NCI-H187 (cell line): ENCODE results near the gene PFKFB2.

Source experiments
- DNase-seq, 2 experiments: peaks; one replicate each; lab custom pipeline; 2025; lab: John Stamatoyannopoulos, UW

PFKFB2 gene

DNA sequence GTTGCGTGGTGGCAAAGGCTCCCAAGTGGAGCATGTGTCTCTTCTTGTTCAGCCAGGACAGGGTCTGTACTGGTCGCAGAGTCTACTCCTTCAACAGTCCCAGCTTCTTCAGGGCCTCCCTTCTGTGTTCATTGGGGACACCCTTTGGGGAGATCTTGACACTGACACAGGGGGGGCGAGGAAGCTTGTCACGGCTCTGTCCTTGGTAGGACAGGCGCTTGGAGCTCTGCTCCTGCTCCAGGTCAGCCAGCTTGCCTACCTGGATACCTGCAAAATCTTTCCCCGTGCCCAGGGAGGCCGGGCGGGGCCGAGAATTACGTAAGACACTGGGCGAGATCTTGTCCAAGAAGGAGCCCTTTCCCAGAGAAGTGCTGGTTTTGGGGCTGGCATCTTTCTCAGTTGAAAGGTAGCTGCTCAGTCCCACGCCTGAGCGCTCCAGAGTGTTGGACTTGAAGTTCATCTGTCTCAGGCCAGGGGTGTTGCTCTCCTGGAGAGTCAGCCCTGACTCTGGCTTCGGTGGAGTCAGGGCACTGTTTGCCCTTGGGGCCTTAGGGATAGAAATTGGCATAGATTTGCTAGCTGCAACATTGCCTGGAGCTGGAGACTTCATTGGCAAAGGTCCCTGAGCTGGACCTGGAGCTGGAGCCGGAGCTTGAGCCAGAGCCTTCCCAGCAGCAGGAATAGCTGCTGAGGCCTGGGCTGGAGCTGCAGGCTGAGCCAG, 31.0 kb upstream of the PFKFB2 start:
- DNase-seq: no peak

DNA sequence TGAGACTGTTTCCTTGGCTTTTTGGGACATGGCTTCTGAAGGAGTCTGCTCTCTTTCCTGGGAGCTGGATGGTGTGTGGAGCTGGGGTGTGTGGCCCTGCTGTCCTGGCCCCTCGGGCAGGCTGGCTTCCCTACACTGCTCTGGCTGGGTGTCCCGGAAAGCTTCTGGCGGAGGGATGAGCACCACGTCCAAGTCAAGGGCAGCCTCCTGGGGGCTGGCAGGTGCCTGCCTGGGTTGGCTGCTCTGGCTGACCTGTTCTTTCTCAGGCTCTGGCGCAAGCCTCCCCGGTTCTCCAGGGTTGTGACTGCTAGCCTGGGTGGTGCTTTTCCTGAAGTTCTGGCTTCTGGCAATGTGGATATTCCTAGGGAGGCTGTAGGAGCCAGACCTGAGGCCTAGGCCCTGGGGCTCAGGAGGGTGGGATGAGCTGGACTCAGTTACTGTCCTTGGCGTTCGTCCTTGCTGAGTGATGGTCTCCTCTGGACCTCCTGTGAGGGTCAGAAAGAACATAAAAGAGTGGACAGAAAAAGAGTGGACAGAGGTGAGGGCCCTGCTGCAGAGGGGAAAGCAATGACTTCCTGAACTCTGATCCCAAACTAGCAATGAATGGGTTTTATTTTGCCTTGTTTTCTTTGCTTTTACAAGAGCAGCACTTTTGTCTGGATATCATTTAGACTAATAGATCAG, 29.9 kb upstream of the PFKFB2 start:
- DNase-seq: no peak

DNA sequence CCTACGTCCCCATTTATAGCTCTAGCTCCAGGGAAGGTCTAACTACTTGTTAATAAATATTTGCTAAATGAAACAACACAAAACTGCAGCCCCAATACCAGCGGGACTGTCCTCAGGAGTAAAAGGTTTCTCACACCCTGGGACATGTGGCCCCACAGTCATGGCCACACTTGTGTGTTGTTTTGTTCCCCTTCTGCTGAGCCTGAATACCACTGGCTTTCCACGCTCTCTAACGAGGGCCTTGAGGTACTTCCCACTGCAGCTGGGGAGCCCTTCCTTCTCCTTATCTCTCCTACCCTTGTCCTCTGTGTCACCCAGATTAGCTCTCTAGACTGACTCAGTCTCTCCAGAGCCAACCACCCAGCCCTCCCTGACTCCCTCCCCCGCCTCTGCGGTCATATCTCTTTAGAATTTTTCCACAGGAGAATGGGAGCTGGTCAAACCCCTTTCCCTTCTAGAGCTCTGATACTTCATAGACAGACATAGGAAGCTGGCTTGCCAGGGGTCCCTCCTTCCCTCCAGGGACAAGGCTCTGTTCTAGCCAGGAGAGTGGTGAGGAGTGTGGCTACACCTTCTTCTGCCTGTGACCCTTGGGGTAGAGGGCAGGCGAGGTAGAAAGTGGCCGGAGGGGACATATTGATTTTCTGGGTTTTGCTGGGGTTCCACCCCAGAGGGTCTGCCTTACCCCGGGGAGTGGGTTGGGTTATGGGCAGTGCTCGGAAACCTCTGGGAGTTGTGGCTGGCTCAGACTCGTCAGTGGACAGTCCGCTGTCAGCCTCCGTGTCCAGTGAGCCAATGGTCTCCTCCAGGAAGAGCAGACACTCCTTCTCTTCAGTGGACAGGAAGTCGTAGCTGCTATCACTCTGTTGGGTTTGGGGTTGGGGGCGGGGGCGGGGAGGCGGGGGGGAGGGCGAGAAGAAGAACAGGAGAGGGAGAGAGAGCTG, 28.6 kb upstream of the PFKFB2 start:
- no peak for DNase-seq

DNA sequence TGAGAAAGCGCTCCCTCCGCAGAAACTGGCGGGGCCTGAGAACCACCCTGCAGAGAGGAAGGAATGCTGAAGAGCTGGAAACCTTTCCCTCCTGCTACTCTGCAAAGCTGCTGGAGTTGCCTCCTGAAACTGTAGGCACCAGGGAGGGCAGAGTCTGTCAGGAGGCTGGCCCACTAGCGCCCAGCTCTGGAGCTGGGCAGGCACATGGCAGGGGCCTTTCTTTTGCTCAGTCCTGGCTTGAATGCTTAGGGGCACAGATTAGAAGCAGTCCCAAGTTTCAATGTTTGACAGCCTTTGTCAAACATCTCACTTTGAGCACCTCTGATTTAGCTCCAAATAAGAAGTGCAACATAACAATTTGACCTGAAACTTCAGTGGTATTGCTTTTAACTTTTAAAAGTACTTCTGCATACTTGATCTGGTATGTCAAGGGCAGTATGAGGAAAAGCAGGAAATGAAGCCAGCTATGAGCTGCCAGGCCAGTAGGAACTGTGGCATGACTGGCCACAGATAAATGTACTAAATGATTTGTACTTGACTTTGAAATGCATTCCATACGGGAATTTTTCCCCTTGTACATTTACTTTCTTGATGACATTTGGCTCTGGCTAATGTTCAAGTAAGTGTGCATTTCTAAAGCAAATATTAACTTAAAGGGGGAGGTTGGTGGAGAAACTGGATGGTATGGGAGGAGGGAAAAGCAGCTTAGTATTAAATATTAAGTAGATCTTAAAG, 27.8 kb upstream of the PFKFB2 start:
- DNase-seq: no peak

DNA sequence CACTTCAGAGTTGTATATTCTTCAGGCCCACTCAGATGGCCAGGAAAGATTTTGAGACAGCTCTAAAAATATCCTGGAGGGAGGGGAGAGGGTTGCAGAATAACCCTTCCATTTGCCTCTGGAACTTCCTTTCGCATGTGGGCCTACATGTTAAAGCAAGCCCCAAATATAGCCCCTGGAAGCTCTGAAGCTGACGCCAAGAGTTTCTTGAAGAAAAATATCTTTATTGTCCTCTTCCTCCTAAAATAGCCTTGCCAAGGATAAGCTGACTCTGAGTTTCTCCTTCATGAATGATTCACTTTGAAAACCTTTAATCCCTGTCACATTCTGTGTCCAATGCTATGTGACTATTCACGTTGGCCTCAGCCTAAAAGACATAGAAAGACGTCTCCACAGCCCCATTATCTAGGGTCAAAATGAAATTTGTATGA, 27.0 kb upstream of the PFKFB2 start:
- no peak for DNase-seq

DNA sequence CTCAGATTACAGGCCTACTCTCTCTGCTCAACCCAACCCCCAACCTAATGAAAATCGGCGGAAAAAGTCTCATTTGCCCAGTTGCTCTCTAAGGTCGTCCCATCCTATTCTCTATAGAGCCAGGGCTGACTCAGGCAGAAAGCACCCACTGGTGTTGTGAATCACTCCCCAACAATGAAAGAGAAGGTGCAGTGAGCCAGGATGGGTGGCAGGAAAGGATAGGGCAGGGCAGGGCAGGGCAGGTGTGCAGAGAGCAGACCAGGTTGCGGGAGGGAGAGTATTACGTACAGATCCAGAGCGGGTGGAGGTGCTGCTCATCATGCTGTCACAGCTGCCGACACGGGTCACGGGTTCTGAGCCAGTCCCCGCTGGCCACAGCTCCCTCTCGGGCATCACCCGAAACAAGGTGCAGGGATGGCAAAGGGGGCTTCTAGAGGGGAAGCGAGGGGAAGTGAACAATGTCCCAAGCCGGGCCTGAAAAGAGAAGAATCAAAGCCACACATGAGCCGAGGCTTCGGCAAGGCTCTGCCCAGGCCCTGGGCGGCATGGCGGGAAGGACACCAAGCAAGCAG, 25.8 kb upstream of the PFKFB2 start:
- DNase-seq: no peak

DNA sequence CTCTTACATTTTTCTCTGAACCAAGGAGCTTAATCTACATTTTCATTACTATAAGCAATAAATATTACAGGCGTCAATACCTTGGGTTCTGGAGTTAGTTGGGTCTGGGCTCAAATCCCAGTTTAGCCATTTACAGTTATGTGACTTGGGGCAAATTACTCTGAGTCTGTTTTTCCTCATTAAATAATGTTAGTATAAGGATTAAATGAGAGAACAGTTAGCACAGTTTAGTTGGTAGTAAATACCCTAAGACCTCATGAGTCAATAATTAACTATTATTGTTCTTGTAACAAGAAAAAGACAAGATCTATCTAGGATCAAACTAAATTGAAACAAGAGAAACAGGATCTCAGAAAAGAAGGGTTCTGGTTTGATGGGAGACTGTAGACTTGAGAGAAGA, 25.2 kb upstream of the PFKFB2 start:
- no peak for DNase-seq

DNA sequence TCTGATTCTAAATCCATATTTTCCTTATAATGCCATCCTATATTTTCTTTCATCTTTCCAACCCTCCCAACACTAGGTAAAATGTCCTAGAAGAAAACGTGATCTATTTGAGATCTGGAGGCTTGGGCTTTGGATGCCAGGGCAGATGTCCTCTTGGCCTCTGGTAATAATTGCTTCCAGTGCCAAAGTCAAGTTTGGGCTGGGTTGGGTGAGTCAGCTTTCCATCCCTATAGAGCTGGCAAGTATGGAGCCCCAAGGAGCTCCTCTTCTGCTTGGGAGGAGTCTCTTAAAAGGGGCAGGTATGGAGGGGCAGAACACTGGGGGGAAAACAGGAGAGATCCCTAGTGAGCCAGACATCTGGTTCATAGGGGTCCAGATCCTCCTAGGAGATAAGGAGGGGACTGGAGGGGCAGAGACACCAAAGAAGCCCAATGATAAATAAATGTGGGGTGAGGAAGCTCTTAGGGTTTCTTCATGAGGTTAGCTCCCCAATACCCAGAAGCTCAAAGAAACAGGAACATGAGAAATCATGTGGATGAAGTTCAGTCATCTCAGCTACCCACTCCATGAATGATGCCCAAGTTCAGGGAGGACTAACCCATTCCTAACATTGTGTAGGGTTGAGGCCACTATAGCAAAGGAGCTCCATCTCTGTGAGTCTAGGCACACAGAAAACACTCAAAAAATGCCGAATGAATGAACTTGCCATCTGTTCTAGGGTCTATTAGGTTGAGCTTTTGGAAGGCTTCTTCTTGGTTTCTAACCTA, 24.0 kb upstream of the PFKFB2 start:
- DNase-seq: no peak

DNA sequence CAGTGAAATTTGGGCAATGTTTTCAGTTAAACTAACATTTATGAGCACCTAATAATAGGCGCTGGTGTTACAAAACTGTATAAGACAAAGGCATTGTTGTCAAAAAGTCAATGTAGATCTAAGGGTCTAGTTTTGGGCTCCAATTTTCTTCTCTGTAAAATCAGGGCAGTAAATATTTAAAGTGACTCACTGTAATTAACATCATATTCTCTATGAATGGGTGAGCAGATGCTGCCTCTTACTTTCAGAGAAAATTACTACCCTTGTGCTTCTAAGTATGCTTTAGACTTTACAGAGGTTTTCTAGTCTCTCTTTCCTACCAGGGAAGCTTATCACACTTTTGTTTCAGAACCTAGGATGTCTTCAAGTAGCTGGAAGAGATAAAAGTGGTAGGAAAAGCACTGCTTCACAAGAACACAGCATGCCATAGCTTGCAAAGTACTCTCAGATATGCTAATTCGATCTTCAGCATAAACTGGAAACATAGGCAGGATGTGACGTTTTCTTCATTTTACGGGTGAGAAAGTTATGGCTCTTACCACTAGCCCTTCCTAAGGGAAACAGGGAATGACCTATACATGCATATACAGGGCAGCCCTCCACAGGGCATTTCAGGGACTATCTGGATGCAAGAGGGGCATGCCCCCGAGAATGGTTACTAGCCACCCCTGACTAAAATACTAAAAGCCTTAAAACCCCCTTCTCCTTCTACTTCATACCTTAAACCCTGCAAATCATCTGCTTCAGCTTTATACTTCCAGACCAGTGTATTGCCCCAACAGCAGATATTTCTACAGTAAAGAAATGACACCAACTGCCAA, 23.2 kb upstream of the PFKFB2 start:
- no peak for DNase-seq

DNA sequence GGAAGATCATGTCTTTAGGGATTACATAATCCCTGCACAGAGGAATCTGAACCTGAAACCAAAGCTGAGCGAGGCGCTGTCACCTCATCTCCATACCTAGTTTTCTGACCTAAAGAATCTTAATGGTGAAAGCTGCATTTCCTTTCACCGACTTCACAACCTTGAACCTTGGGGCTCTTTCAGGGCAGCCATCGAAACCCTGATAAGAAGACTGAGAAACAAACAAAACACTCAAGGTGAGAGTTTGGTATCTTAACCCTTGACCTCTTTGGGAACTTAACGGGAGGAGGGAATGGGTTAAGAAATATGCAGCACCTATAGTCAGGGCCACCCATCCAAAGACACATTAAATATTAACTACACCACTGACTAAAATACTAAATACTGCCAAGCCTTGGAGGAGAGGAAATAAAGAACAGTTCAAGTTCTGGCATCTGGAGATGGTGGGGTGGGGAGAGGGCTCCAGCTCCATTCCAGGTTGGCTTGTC, 22.5 kb upstream of the PFKFB2 start:
- no peak for DNase-seq

DNA sequence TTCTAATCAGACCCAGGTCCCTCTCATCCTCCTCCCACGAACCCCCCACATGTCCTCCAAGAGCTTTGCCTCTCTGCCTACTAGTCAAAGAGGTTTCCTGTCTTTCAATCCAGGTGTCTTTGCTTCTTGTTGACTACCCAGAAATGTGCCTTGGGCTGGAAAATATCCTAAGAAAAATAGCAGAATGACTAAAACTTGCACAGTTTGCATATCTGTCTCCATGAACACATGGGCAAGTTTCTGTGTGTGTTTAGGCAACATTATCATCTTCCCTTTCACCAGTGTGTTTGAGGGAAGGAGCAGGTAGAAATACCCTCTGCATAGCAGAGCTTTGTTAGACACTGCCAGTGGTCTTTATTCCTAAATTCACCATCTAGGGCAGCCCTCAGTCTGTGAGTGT, 22.1 kb upstream of the PFKFB2 start:
- no peak for DNase-seq

DNA sequence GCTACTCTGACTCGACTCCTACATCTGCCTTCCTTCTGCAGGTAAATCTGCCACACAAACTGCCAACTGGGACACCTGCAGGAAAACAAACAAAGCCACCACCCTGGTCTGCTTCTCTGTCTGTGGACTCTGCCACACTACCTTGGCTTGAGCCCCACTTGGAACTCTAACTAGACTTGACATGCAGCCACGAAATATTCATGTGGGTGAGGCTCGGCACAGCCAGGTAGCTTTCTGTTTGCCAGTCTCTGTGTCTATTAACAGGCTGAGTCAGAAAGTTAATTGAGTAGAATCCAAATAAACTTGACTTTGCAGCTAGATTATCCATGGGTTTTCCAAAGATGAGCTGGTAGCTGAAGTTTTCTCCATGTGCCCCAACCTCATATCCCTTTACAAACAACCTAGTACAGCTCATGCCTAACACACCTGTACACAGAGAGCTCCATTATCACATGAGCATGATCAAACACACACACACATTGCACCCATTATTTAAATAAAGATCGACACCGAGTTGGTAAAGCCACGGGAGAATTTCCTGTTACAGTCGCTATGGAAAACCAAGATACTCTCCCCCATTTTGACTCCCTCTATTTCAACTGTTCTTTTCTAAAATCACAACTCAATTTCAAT, 21.3 kb upstream of the PFKFB2 start:
- DNase-seq: no peak

DNA sequence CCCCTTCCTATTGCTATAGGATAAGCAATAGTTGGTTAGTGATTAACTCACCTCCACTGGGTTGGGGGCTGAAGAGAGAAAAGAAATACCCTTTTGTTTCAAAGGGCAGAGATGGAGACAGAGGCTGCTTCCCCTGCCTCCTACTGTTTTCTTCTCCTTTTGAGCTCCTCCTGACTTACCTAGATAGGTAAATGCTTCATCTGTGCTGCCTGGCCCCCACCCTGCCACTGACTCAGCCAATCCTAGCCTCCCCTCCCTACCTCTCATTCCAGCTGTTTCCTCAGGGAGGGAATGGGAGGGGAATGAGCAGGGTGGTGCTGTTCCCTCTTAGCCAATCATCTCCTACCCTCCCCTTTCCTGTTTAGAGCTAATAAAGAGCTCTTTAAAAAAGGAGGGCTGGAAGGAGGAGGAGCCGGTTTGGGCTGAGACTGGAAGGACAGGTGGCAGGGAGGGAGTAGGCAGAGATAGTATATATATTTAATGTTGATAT, 20.5 kb upstream of the PFKFB2 start, which contains the start of gene C1orf116:
C1orf116 (minus strand) TSS at position 229 of the 490 bp plus-strand sequence. CDS start 5,158 bp downstream, outside the sequence.
- DNase-seq: peak in 1 of 2 experiments; percentile 84

DNA sequence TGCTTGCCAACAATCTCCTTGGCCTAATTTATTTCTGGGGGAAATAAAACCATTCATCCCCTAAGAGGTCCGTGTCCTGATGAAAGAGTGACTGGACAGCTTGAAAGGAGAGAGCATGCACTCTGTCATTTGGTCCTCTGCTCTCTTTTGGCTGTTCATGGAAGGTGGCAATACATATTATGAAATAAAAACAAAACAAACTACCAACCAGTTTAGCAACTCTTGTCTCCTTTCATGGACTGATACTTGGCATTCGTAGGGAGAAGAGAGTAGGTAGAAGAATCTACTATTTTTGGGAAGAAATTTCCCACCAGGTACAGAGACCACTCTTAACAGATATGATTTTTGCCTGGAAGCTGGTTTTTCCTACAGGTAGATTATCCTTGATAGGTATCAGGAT, 19.8 kb upstream of the PFKFB2 start:
- no peak for DNase-seq

DNA sequence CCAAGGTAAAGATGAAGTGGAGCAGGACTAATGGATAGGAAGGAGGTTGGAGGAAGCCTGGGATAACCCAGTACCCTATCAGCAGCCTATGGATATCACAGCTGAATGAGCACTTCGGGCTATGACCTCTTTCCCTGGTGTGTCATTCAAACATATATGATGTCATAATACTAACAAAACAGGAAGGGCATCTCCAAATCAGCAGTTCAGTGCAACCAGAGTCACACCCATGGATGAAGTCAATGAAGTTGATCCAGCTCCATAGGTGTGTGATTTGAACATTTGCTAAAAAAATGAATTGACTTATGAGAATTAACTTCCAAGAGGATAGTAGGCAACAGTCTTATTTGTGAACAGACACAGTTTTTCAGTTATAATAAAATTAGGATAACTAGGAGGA, 18.9 kb upstream of the PFKFB2 start:
- no peak for DNase-seq

DNA sequence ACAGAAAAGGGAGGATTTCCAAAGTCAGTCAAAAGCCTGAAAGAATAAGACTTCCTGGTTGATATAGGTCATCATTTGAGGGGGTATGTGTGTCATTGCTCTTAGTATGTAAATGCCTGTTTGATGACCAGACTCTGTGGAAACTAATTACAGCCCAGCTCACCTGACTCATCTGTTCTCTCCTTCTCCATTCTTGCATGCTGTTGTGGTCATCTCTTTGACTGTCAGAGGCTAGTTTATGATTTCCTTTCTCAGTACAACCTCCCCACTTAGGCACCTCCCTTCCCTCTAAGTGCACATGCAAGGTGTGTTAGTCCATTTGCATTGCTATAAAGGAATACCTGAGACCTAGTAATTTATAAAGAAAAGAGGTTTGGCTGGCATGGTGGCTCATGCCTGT, 18.1 kb upstream of the PFKFB2 start:
- no peak for DNase-seq

DNA sequence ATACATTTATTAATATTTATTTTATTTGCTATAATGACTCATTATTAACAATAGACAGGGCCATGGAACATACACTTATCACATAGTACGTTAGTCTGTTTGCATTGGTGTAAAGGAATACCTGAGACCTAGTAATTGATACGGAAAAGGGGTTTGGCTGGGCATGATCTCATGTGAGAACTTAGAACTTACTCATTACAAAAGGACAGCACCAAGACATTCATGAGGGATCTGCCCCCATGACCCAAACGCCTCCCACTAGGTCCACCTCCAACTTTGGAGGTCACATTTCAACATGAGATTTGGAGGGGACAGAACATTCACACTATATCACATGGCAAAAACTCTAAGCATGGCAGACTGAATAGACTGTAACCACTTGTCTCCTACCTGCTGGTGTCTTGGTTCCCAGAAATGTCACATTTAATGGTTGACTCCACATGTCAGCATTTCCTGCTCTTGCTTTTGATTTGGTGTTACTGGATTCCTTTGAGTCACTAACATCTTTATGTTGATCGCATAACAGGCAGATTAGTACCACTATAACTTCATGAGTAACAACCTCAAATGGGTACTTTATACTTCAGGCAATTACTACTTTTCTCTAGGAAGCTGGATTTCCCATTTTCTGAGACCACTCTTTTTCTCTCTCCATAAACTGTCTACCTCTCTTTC, 17.1 kb upstream of the PFKFB2 start:
- DNase-seq: no peak

DNA sequence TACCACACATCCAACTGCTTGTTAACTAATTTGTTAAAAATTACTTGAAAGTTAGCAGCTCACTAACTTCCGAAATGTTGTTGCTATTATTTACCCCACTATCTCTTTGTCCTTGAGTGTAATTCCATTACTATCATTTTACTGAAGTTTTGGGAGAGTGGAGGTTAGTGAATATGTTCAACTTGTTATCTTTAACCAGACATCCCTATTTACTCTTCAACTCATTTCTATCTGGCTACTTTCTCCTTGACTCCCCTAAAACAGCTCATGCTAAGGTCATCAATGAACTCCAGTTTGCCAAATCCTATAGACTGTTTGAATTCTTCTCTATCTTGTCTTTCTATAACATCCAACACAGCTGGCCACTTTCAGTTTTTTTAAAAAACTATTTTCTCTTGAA, 16.2 kb upstream of the PFKFB2 start:
- no peak for DNase-seq
